ENCODE data around the gene CCDC33. TPM values are rescaled to one million over a fixed set of nuclear protein-coding genes. Genes with fewer than 3 reads are reported as not detected.

The CCDC33 gene
- total RNA-seq, 2 experiments from 2014 or later: not detected

DNA sequence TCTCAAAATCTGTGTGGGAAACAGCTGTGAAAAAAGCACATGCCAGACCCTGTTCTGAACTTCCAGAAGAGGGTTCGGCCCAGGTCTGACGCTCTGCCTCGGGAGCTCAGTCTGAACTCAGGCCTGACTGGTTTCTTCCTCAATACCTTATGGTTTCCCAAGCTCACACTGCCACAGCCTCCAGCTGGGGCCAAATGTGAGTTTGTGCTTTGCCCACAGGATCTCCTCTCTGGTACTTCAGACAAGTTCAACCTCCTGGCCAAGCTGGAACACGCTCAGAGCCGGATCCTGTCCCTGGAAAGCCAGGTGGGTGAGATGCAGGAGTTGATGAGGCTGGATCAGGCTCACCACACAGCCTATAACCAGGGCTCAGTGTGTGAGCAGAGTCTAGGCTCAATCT lies 97.5 kb downstream of the CCDC33 start:
- CTCF ChIA-PET: no interaction called here
- DNase-seq: no peak
- intact Hi-C loops (cut with micrococcal nuclease): no loop called here
- Mint-ChIP-seq H3K9me3 (no peaks in the 10 kb centered on the region), H3K27ac (no peak overlapping the region), H3K27me3 (ENCODE audit: low read depth) (no peaks in the 10 kb centered on the region), H3K36me3 (ENCODE audit: low read depth) (no peaks in the 10 kb centered on the region), H3K4me1 (ENCODE audit: low read depth) (no peaks in the 10 kb centered on the region), H3K4me3 (no peak overlapping the region)

DNA sequence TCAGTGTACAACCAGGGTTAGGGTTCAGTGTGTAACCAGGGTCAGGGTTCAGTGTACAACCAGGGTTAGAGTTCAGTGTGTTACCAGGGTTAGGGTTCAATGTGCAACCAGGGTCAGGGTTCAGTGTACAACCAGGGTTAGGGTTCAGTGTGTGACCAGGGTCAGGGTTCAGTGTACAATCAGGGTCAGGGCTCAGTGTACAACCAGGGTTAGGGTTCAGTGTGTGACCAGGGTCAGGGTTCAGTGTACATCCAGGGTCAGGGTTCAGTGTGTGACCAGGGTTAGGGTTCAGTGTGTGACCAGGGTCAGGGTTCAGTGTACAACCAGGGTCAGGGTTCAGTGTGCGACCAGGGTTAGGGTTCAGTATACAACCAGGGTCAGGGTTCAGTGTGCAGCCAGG lies 98.0 kb downstream of the CCDC33 start:
- Mint-ChIP-seq H3K9me3 (no peaks in the 10 kb centered on the region), H3K4me3 (no peak overlapping the region), H3K27me3 (ENCODE audit: low read depth) (no peaks in the 10 kb centered on the region), H3K36me3 (ENCODE audit: low read depth) (no peaks in the 10 kb centered on the region), H3K27ac (no peak overlapping the region), H3K4me1 (ENCODE audit: low read depth) (no peaks in the 10 kb centered on the region)
- CTCF ChIA-PET: no interaction called here
- no peak for DNase-seq
- intact Hi-C loops (cut with micrococcal nuclease): no loop called here

DNA sequence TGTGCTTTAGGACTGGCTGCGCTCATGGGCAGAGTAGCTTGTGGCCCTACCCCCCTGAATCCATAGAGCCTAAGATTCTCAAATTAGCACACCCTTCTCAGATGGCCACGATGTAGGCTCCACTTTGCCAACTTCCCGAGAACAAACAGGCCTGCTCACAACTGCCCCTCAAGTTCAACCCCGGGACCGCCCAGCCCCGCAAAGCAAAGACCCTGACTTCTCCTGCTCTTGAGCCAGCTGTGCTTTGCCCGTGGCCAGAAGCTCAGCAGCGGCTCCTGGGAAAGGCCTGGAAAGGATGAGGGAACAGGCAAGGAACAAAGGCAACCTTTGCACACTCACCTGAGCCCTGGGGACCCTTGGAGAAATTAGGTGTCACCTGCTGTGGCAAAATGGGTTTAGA lies 99.3 kb downstream of the CCDC33 start:
- CTCF ChIA-PET: no interaction called here
- H3K27ac Mint-ChIP-seq: no peak overlapping the region
- intact Hi-C loops (cut with micrococcal nuclease): no loop called here
- DNase-seq: no peak
- no peaks in the 10 kb centered on the region for H3K4me1 Mint-ChIP-seq (ENCODE audit: low read depth)
- H3K36me3 Mint-ChIP-seq (ENCODE audit: low read depth): no peaks in the 10 kb centered on the region
- no peaks in the 10 kb centered on the region for H3K27me3 Mint-ChIP-seq (ENCODE audit: low read depth)
- no peaks in the 10 kb centered on the region for H3K9me3 Mint-ChIP-seq
- H3K4me3 Mint-ChIP-seq: no peak overlapping the region

DNA sequence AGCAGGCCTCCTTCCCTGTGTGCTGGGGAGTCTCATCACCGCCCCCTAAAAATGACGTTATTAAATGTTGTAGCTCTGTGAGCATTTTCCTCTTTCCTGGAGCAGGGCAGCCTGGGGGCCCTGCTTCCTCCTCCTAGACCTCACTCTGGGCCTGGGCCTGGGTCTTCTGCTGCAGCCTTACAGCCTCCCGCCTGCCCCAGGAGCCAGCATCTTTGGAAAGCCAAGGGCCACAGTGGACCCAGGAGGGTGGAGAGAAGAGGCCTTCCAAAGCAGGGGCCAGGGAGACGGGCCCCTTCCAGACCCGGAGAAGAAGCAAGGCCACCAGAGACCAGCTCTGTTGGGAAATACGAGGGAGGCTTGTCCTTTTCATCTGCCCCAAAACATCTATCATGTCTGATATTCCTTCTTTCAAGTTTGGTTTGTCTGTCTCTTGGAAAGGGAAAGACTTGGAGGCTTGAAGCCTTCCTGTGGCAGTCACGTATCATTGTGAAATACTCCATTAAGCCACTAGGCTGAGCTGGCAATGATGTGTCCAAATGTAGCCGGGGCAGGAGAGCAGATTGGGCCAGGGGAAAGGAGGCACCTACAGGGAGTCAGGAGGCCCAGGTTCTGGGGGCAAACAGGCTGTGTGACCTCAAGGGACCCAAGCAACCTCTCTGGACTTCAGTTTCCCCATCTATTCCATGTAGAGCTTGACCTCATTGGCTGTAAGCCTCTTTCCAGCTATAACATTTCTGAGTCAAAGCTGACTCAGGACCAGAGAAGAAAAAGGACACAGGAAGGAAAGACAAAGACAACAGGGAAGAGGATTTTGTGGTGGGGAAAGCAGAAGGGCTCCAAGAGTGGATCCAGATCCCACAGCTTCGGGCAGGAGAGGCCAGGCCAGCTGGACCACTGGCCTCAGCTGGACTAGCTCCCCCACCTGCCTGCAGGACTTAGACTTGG lies 100.2 kb downstream of the CCDC33 start:
- Mint-ChIP-seq H3K36me3 (ENCODE audit: low read depth) (no peaks in the 10 kb centered on the region), H3K27me3 (ENCODE audit: low read depth) (no peaks in the 10 kb centered on the region), H3K27ac (no peak overlapping the region), H3K4me3 (no peak overlapping the region), H3K9me3 (no peaks in the 10 kb centered on the region), H3K4me1 (ENCODE audit: low read depth) (no peaks in the 10 kb centered on the region)
- DNase-seq: no peak
- CTCF ChIA-PET: no interaction called here
- intact Hi-C loops (cut with micrococcal nuclease): no loop called here

DNA sequence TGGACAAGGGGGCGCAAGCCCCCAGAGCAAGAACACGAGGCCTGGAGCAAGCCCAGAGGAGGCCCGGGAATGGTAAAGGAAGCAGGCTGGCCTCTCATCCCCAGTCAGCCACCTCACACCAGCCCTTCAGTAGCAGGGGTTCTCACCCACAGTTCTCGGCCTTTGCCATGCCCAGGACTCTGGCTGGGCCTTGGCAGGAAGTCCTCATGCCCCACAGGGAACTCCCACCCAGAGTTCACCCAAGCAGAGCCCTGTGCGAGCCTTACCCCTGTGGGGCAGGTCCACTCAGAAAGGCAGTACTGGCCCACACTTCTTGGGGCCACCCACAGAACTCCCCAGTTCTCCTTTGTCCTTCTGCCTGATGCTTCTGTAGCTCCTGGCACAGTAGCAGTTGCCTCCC lies 101.0 kb downstream of the CCDC33 start:
- Mint-ChIP-seq H3K27me3 (ENCODE audit: low read depth) (no peaks in the 10 kb centered on the region), H3K4me1 (ENCODE audit: low read depth) (no peaks in the 10 kb centered on the region), H3K27ac (no peak overlapping the region), H3K36me3 (ENCODE audit: low read depth) (no peaks in the 10 kb centered on the region), H3K9me3 (no peaks in the 10 kb centered on the region), H3K4me3 (no peak overlapping the region)
- DNase-seq: no peak
- CTCF ChIA-PET: no interaction called here
- intact Hi-C loops (cut with micrococcal nuclease): no loop called here

DNA sequence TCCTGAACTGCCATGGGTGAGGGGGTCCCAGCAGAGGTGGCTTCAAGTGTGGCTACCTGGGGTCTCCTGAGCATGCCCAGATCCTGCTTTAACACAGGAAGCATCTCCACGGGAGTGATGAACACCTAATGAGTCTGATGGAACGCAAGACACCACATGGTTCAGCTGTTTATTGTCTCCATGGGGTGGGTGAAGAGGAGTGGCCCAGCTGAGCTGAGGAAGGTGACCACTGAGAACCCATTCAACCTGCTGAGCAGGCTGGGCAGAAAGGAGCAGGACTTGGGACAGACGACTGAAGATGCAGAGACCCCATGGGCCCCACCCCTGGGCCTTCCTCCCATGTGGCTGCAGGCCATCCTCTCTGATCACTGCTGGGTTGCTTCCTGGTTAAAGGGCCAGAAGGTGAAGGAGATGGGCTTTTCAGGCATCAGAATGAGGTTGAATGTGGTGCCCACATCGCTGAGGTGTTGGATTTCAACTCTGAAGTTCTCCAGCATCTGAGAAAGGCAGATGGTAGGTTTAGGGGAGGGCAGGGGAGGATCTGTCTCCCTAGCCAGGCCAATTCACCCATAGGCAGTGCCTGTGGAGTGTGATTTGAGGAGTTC lies 101.6 kb downstream of the CCDC33 start:
- H3K4me3 Mint-ChIP-seq: no peak overlapping the region
- intact Hi-C loops (cut with micrococcal nuclease): no loop called here
- H3K27me3 Mint-ChIP-seq (ENCODE audit: low read depth): no peaks in the 10 kb centered on the region
- no peaks in the 10 kb centered on the region for H3K4me1 Mint-ChIP-seq (ENCODE audit: low read depth)
- CTCF ChIA-PET: no interaction called here
- no peaks in the 10 kb centered on the region for H3K36me3 Mint-ChIP-seq (ENCODE audit: low read depth)
- no peak overlapping the region for H3K27ac Mint-ChIP-seq
- no peak for DNase-seq
- no peaks in the 10 kb centered on the region for H3K9me3 Mint-ChIP-seq

DNA sequence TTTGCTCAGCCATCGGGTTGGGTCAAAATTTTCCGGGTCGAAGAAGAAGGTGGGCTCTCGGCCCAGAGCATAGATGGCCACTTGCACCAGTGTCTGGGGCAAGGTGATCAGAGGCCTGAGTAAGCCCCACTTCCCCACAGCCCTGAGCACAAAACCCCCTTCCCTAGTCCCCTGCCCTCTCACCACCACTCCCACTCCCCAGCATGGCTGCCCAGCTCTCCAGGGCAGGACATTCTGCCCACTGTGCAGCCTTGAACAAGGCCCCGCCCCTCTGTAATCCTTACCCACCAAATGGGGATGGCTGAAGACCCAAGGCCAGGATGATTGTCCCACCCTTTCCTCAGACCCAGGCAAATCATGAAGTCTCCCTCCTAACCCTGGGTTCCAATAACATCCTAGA lies 102.5 kb downstream of the CCDC33 start:
- intact Hi-C loops (cut with micrococcal nuclease): no loop called here
- CTCF ChIA-PET: no interaction called here

DNA sequence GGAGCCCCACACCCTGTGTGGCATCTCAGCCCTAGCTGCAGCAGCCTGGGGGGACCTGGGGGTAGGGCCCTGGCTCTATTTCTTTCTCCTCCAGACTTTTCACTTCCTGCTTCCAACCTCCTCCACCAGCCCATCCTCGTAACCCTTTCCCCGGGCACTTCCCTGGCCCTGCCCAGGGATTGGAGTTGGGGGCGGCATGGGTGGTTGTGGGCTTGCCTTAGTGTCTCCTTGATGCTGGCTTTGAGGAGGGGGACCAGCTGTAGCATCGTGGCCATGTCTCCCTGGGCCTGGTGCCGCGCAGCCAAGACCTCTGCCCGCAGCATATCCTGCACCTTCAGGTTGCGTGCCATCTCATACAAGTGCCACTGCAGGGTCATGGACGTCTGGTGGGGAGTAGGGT lies 103.2 kb downstream of the CCDC33 start:
- H3K27ac Mint-ChIP-seq: no peak overlapping the region
- no peak overlapping the region for H3K4me3 Mint-ChIP-seq
- CTCF ChIA-PET: no interaction called here
- no peaks in the 10 kb centered on the region for H3K36me3 Mint-ChIP-seq (ENCODE audit: low read depth)
- intact Hi-C loops (cut with micrococcal nuclease): no loop called here
- no peaks in the 10 kb centered on the region for H3K4me1 Mint-ChIP-seq (ENCODE audit: low read depth)
- DNase-seq: no peak
- no peaks in the 10 kb centered on the region for H3K27me3 Mint-ChIP-seq (ENCODE audit: low read depth)
- H3K9me3 Mint-ChIP-seq: no peaks in the 10 kb centered on the region

More for the DNA sequence above, 102.5 kb downstream of the CCDC33 start:
- no peaks in the 10 kb centered on the region for H3K36me3 Mint-ChIP-seq (ENCODE audit: low read depth)
- H3K27ac Mint-ChIP-seq: no peak overlapping the region
- no peaks in the 10 kb centered on the region for H3K27me3 Mint-ChIP-seq (ENCODE audit: low read depth)
- H3K4me3 Mint-ChIP-seq: no peak overlapping the region
- no peaks in the 10 kb centered on the region for H3K9me3 Mint-ChIP-seq
- no peak for DNase-seq
- no peaks in the 10 kb centered on the region for H3K4me1 Mint-ChIP-seq (ENCODE audit: low read depth)

DNA sequence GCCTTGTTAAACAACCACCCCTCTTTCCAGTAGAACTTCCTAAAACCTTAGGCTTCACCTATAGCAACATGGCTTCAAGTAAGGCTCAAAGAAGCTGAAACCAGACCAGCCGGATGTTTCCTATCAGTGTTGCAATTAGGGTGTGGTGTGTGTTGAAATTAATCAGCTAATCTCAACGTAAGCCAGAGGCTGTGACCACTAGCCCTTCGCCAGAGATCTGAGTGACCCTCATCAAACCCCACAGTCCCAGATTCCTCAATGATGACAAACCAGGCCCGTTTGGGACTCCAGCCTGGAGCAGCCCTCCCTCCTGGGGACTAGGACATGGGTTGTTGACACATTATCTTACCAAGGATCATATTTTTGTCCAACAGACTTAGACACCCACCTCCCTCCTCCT lies 104.0 kb downstream of the CCDC33 start:
- DNase-seq: no peak
- H3K27ac Mint-ChIP-seq: no peak overlapping the region
- H3K27me3 Mint-ChIP-seq (ENCODE audit: low read depth): no peaks in the 10 kb centered on the region
- intact Hi-C loops (cut with micrococcal nuclease): no loop called here
- H3K9me3 Mint-ChIP-seq: no peaks in the 10 kb centered on the region
- no peaks in the 10 kb centered on the region for H3K36me3 Mint-ChIP-seq (ENCODE audit: low read depth)
- H3K4me1 Mint-ChIP-seq (ENCODE audit: low read depth): no peaks in the 10 kb centered on the region
- CTCF ChIA-PET: no interaction called here
- H3K4me3 Mint-ChIP-seq: no peak overlapping the region

DNA sequence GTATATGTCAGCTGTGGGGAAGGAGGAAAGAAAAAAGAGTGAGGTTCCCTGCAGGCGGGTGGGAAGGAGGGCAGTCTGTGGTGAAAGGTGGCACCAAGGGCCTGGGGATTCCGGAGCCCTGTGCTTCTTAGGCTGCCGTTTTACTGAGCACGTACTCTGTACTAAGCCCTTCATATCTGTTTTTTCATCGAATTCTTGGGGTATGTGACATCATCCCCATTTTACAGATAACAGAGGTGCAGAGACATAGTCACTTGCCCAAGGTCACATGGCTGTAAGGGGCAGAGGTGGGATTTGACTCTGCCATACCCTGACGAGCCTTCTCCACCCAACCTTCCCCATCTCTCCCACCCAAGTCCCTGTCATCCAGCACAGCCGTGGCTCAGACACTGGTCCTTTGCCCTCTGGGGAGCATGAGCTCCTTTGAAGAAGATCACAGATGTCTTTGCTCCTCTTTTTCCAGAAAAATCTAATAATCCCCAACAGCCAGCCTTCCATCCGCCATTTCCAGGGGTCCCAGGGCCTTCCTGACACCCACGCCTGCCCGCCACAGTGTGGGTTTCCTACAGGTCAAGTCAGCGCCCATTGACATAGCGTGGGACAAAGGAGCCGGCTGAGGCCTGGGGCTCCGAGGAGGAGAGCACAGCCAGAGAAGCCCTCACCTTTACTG lies 107.1 kb downstream of the CCDC33 start:
- H3K27ac Mint-ChIP-seq: no peak overlapping the region
- no peak overlapping the region for H3K4me3 Mint-ChIP-seq
- no peaks in the 10 kb centered on the region for H3K9me3 Mint-ChIP-seq
- peaks cover 2% of the 10 kb centered on the region for H3K4me1 Mint-ChIP-seq (ENCODE audit: low read depth)
- DNase-seq: no peak
- intact Hi-C loops (cut with micrococcal nuclease): no loop called here
- H3K27me3 Mint-ChIP-seq (ENCODE audit: low read depth): no peaks in the 10 kb centered on the region
- CTCF ChIA-PET: no interaction called here
- no peaks in the 10 kb centered on the region for H3K36me3 Mint-ChIP-seq (ENCODE audit: low read depth)

DNA sequence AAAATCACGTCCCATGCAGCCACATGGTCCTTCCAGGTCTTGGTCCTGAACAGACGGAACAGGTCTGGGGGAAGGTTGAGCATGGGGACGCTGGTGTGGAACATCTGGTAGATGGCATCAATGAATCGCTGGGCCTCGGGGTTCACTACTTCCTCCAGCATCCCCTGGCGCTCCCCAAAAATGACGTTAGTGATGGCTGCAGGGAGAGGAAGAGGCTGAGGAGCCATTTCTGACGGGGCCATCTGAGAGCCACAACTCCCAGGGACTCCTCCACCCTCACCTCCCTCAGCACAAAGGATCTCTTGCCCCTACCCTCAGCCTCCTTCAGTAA lies 107.6 kb downstream of the CCDC33 start:
- H3K4me1 Mint-ChIP-seq (ENCODE audit: low read depth): peaks cover 2% of the 10 kb centered on the region
- CTCF ChIA-PET: no interaction called here
- intact Hi-C loops (cut with micrococcal nuclease): no loop called here
- no peak for DNase-seq
- H3K27me3 Mint-ChIP-seq (ENCODE audit: low read depth): no peaks in the 10 kb centered on the region
- no peak overlapping the region for H3K4me3 Mint-ChIP-seq
- H3K36me3 Mint-ChIP-seq (ENCODE audit: low read depth): no peaks in the 10 kb centered on the region
- no peaks in the 10 kb centered on the region for H3K9me3 Mint-ChIP-seq
- no peak overlapping the region for H3K27ac Mint-ChIP-seq

DNA sequence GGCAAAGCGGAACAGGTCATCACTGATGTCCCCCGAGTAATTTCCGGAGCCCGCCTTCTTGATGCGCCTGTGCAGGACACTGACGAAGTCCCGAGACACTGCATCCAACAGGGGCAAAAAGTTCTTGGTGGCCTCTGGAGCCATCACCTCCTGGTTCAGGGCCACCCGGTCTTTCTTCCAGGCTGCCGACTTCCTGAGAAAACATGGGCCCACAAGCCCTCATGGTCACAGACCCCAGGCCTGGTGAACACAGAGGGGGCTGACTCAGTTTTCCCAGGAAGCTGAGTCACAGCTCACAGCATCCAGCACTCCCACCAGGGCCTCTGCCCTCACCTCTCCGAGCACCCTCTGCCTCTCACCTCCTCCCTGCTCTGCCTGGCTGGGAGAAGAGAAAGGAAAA lies 108.9 kb downstream of the CCDC33 start:
- Mint-ChIP-seq H3K4me1 (ENCODE audit: low read depth) (peaks cover 2% of the 10 kb centered on the region), H3K9me3 (no peaks in the 10 kb centered on the region), H3K27me3 (ENCODE audit: low read depth) (no peaks in the 10 kb centered on the region), H3K4me3 (no peak overlapping the region), H3K36me3 (ENCODE audit: low read depth) (no peaks in the 10 kb centered on the region), H3K27ac (no peak overlapping the region)
- intact Hi-C loops (cut with micrococcal nuclease): no loop called here
- CTCF ChIA-PET: no interaction called here
- DNase-seq: no peak

DNA sequence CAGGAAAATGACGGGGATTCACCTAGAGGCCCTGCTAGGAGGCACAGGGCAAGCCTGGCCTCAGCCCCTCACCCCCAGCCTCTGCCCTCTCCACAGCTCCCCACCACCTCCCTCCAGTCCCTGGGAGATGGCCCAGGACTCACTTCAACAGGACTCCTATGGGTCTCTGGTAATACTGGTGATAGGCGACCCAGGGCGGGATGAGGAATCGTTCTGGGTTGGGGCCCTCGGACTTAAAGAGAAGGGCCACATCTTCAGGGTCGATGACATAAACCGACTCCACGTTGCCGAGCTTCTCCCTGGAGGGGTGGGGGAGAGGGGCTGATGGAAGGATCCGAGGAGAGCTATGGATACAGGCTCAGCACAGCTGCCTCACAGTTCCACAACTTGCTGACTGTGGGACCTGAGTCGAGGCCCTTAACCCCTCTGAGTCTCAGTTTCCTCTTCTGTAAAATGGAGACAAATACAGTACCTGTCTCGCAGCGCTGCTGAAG lies 111.7 kb downstream of the CCDC33 start:
- no peak for DNase-seq
- intact Hi-C loops (cut with micrococcal nuclease): no loop called here
- CTCF ChIA-PET: no interaction called here
- no peaks in the 10 kb centered on the region for H3K36me3 Mint-ChIP-seq (ENCODE audit: low read depth)
- no peak overlapping the region for H3K4me3 Mint-ChIP-seq
- H3K9me3 Mint-ChIP-seq: no peaks in the 10 kb centered on the region
- peaks cover 2% of the 10 kb centered on the region for H3K4me1 Mint-ChIP-seq (ENCODE audit: low read depth)
- no peaks in the 10 kb centered on the region for H3K27me3 Mint-ChIP-seq (ENCODE audit: low read depth)
- no peak overlapping the region for H3K27ac Mint-ChIP-seq

All from activated naive CD4-positive, alpha-beta T cell treated with anti-CD3 and anti-CD28 coated beads for 36 hours (primary cell).